Stomach (tissue), 9 donors: Measurements from ENCODE around the gene HOGA1. TPM values are rescaled to one million over a fixed set of nuclear protein-coding genes. Genes with fewer than 3 reads are reported as not detected.

Source experiments
- DNase-seq, 2 donors: peaks; one replicate each; pipeline versions ENCODE4 v3.0.0 to v3.0.0-alpha.2; 2013 to 2019
- H3K27ac ChIP-seq, 5 donors: fragments of 200-600 bp in 4 of 5; sonication (generic) in 4 of 5; one replicate each; pipeline ENCODE4 v1.5.1; 2013 to 2019; ENCODE audit warnings: mild to moderate bottlenecking in 1 of 5, moderate library complexity in 1 of 5
- H3K27me3 ChIP-seq, 3 donors: fragments of 200-600 bp; sonication (generic); one replicate each; pipeline ENCODE4 v1.5.1; 2017 to 2019; ENCODE audit warnings: mixed run types in 1 of 3
- H3K36me3 ChIP-seq, 4 donors: fragments of 200-600 bp; sonication (generic); 1 replicate in 3 of 4; 2 replicates in 1 of 4; pipeline ENCODE4 v1.5.1; 2016 to 2019
- H3K4me1 ChIP-seq, 4 donors: fragments of 200-600 bp; sonication (generic); one replicate each; pipeline ENCODE4 v1.5.1; 2016 to 2019
- H3K4me3 ChIP-seq, 4 donors: fragments of 200-600 bp; sonication (generic) in 3 of 4; one replicate each; pipeline ENCODE4 v1.5.1; 2016 to 2019; ENCODE audit warnings: mild to moderate bottlenecking in 1 of 4
- H3K9me3 ChIP-seq, 4 donors: fragments of 200-600 bp; sonication (generic); one replicate each; pipeline ENCODE4 v1.5.1; 2016 to 2019
- EP300 ChIP-seq: sonication (generic); formaldehyde crosslinking; IDR thresholded peaks from one replicate; pipeline ENCODE4 v1.6.1; 2017; ENCODE audit warnings: antibody characterized with exemption
- POLR2A ChIP-seq, 4 donors: fragments of 450-650 bp; IDR thresholded peaks; one replicate each; pipeline ENCODE4 v1.6.1; 2016; ENCODE audit warnings: antibody characterized with exemption in 4 of 4, control low read depth in 2 of 4, mild to moderate bottlenecking in 1 of 4, moderate library complexity in 1 of 4
- POLR2AphosphoS5 ChIP-seq, 3 donors: sonication (generic); formaldehyde crosslinking; IDR thresholded peaks; one replicate each; pipeline ENCODE4 v1.6.1; 2016; ENCODE audit warnings: antibody characterized with exemption in 3 of 3
- WGBS, 5 donors: extraction: QIAGEN DNeasy Blood & Tissue Kit in 3 of 5; methylation state at CpG; one replicate each; pipeline versions ENCODE4 v1.1.5 to v1.1.7; 2013 to 2018; 5-methylcytosine and 5-hydroxymethylcytosine counted together
- intact Hi-C: fragments of 100-400 bp; cut with DNase I; formaldehyde crosslinking; loops from one replicate; pipeline ENCODE4 v1.15.1; 2023; ENCODE audit warnings: low total_unique reads
- polyA plus RNA-seq, 3 donors: library from polyadenylated mRNA; stranded (reverse); fragments of 200-250 nt; gene quantifications; one replicate each; pipeline ENCODE4 v1.2.3, GENCODE V29; 2013
- total RNA-seq, 5 donors: library from RNA; depleted of rRNA; stranded (reverse); fragments of >200 nt; gene quantifications; one replicate each; pipeline versions ENCODE4 v1.1.0 to v1.2.3, GENCODE V29; 2014 to 2016
- TF ChIP-seq, protein P1 (sequence below), 7 experiments: fragments of 450-650 bp in 4 of 7; fragments of 200-600 bp in 3 of 7; sonication (generic) in 3 of 7; IDR thresholded peaks; one replicate each; pipeline ENCODE4 v1.5.1; 2016 to 2019; ENCODE audit warnings: antibody characterized with exemption in 7 of 7, control low read depth in 2 of 7, mild to moderate bottlenecking in 1 of 7
- donor health status: healthy with polysubstance abuse.
- donor health status: Bipolar disorder and iron deficiency.
- donor health status: healthy.

Gene HOGA1
- total and polyA plus RNA-seq, 8 donors, result 0.38 TPM; not detected in 7

DNA sequence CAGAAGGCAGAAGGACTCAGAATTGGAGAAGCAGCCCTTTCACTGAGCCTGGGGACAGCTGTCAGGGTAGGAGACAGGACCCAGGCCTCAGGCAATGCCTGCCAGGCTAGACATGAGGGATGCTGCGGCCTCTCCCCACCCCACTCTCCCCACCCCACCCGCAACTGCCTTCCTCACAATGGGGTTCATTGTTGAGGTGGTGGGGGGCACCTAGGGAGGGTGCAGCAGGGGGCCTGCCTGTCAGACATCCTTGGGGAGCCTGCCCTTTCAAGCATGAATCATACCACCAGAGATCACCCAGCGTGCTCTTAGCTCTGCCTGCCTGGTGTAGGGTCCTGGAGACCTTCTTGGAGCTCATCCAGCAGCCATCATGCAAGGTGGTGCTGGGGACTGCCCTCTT is 5.3 kb downstream of the HOGA1 start, which contains the start of gene C10orf62:
C10orf62 (plus strand) TSS at position 243 of the 400 bp plus-strand sequence. CDS start 177 bp downstream, outside the sequence.
- no peak for DNase-seq
- WGBS, 5 donors, result 53 to 84% (median 80%) methylated on average over 1 to 3 of the region's 3 CpGs
- H3K36me3 ChIP-seq, result no peaks in the 10 kb centered on the region
- peaks cover 0 to 4% (median 0%) of the 10 kb centered on the region in 4 donors for H3K4me1 ChIP-seq
- no peaks in the 10 kb centered on the region for H3K9me3 ChIP-seq
- H3K4me3 ChIP-seq, result no peak within 1 kb of the TSS
- no peak within 1 kb of the TSS for H3K27ac ChIP-seq
- intact Hi-C loops, result no loop called here
- no peaks in the 10 kb centered on the region for H3K27me3 ChIP-seq
- TF ChIP-seq, protein P1, sequence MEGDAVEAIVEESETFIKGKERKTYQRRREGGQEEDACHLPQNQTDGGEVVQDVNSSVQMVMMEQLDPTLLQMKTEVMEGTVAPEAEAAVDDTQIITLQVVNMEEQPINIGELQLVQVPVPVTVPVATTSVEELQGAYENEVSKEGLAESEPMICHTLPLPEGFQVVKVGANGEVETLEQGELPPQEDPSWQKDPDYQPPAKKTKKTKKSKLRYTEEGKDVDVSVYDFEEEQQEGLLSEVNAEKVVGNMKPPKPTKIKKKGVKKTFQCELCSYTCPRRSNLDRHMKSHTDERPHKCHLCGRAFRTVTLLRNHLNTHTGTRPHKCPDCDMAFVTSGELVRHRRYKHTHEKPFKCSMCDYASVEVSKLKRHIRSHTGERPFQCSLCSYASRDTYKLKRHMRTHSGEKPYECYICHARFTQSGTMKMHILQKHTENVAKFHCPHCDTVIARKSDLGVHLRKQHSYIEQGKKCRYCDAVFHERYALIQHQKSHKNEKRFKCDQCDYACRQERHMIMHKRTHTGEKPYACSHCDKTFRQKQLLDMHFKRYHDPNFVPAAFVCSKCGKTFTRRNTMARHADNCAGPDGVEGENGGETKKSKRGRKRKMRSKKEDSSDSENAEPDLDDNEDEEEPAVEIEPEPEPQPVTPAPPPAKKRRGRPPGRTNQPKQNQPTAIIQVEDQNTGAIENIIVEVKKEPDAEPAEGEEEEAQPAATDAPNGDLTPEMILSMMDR (IDR thresholded peaks at IDR 0.05), result no peak
- TF ChIP-seq POLR2AphosphoS5 (IDR thresholded peaks at IDR 0.05) (no peak), POLR2A (IDR thresholded peaks at IDR 0.05) (no peak), EP300 (no peak)

DNA sequence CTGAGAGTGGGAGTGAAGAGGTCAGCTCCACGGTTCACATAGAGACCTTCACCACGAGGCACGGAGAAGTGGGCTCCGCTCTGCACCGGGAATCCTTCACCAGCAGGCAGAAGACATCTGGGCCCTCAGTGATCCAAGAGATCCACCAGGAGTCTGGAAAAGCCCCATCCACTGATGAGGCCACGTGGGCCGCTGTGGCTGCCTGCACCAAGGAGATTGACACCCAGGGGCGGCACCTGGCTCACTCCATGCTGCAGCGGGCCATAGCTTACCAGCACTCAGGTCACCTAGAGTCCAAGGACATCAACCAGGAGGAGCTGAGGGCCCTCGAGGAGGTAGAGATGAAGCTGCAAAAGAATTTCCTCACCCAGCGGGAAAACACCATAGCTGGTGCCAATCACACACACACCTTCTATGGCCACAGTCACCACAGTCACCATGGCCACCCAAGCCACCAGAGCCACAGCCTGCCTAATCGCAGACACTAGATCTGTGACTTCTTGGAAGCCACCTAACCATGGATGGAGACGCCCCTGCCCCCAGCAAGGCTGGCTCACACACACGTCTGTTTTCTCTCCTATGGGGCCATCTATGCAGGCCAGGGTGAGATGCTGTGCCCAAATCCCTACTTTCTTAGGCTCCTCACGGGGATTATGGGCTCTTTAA is 6.0 kb downstream of the HOGA1 start:
- Histone ChIP-seq H3K36me3 (no peaks in the 10 kb centered on the region), H3K4me1 (peaks cover 0 to 4% (median 0%) of the 10 kb centered on the region in 4 donors), H3K9me3 (no peaks in the 10 kb centered on the region), H3K27me3 (no peaks in the 10 kb centered on the region), H3K4me3 (no peak overlapping the region), H3K27ac (no peak overlapping the region)
- intact Hi-C loops, result no loop called here
- 85 to 91% (median 89%) methylated on average over 15 of the region's 15 CpGs for WGBS, 5 donors
- no peak for DNase-seq
- TF ChIP-seq POLR2A (IDR thresholded peaks at IDR 0.05) (no peak), EP300 (no peak), POLR2AphosphoS5 (IDR thresholded peaks at IDR 0.05) (no peak)
- TF ChIP-seq, protein P1 (IDR thresholded peaks at IDR 0.05), result no peak

DNA sequence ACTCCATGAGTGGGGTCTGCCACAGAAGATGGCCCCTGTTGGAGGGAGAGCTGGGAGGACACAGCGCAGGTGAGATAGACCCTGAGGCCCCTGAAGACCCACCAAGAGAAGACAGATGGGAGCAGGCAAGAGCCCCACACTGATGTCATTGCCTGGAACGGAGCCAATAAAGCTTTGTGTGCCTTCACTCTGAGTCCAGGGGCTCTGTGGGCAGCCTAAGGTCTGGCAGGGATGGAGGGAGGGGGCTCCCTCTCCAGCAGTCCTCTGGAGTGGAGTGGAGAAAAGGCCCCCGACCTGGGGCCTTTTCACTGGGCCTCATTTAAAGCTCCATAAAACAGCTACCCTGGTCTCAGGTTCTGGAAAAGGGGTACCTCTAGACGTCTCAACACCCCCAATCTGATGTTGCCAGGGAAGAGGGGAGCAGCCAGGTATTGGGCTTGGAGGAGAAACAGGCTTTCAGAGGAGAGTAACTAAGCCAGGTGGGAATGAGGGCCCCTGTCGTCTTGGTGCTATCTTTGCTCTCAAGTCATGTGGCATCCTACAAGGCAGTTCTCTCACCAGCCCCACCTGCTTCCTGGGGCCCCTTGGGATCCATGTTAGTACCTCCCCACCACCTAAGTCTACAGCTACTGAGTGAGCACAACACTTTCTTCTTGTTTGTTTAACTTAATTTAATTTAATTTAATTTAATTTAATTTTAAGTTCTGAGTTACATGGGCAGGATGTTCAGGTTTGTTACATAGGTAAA is 6.7 kb downstream of the HOGA1 start:
- intact Hi-C loops, result no loop called here
- no peak overlapping the region for H3K4me3 ChIP-seq
- WGBS, 5 donors, result 63 to 72% (median 66%) methylated on average over 4 to 5 of the region's 5 CpGs
- no peak overlapping the region for H3K27ac ChIP-seq
- TF ChIP-seq EP300 (no peak), POLR2AphosphoS5 (IDR thresholded peaks at IDR 0.05) (no peak), POLR2A (IDR thresholded peaks at IDR 0.05) (no peak)
- TF ChIP-seq, protein P1 (IDR thresholded peaks at IDR 0.05), result no peak
- no peaks in the 10 kb centered on the region for H3K9me3 ChIP-seq
- no peak for DNase-seq
- H3K36me3 ChIP-seq, result no peaks in the 10 kb centered on the region
- H3K4me1 ChIP-seq, result peaks cover 0 to 8% (median 2%) of the 10 kb centered on the region in 4 donors
- H3K27me3 ChIP-seq, result no peaks in the 10 kb centered on the region

DNA sequence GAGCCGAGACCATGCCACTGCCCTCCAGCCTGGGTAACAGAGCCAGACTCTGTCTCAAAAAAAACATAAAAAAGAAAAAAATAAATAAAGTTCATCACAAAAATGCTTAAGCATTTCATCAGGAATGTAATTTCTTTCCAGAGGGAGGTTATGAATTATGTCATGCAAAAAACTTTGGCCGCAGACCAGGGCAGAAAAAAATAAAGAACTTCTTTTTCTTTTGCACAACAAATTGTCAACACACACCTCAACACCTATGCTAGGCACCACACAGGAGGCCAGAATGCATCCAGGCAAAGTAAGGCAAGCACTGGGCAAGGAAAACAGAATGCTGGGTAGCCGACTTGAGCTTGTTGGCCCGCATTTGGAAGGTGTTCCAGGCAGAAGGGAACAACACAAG is 9.2 kb downstream of the HOGA1 start:
- H3K36me3 ChIP-seq, result no peaks in the 10 kb centered on the region
- intact Hi-C loops, result no loop called here
- no peak overlapping the region for H3K4me3 ChIP-seq
- no peaks in the 10 kb centered on the region for H3K27me3 ChIP-seq
- H3K27ac ChIP-seq, result no peak overlapping the region
- H3K9me3 ChIP-seq, result no peaks in the 10 kb centered on the region
- 75 to 90% (median 86%) methylated on average over 4 of the region's 4 CpGs for WGBS, 5 donors
- TF ChIP-seq, protein P1 (IDR thresholded peaks at IDR 0.05), result no peak
- no peak for TF ChIP-seq POLR2AphosphoS5 (IDR thresholded peaks at IDR 0.05)
- peaks cover 3 to 19% (median 11%) of the 10 kb centered on the region in 4 donors for H3K4me1 ChIP-seq
- no peak for DNase-seq
